Esophagus muscularis mucosa (tissue), 4 donors: ENCODE data around the gene GALNT18. TPM values are rescaled to one million over a fixed set of nuclear protein-coding genes. Genes with fewer than 3 reads are reported as not detected.

Source experiments
- DNase-seq: peaks from one replicate; pipeline ENCODE4 v3.0.0-alpha.2; 2017; ENCODE audit errors: extremely low spot score
- H3K27ac ChIP-seq, 4 donors: fragments of 200-600 bp; sonication (generic); replicated peaks in 1 of 4; 1 replicate in 3 of 4; 2 replicates in 1 of 4; pipeline ENCODE4 v1.5.1; 2016 to 2019; ENCODE audit warnings: mild to moderate bottlenecking in 1 of 4
- H3K27me3 ChIP-seq, 4 donors: fragments of 200-600 bp; sonication (generic); one replicate each; pipeline versions ENCODE4 v1.5.1 to v1.6.0; 2016 to 2019
- H3K36me3 ChIP-seq, 4 donors: fragments of 200-600 bp; sonication (generic); one replicate each; pipeline ENCODE4 v1.5.1; 2016 to 2019
- H3K4me1 ChIP-seq, 4 donors: fragments of 200-600 bp; sonication (generic); one replicate each; pipeline ENCODE4 v1.5.1; 2016 to 2019
- H3K4me3 ChIP-seq, 4 donors: fragments of 200-600 bp; sonication (generic); 1 replicate in 2 of 4; 2 replicates in 2 of 4; pipeline ENCODE4 v1.5.1; 2016 to 2019; ENCODE audit warnings: mild to moderate bottlenecking in 4 of 4, moderate library complexity in 1 of 4
- H3K9me3 ChIP-seq, 4 donors: fragments of 200-600 bp; sonication (generic); 1 replicate in 3 of 4; 2 replicates in 1 of 4; pipeline ENCODE4 v1.5.1; 2016 to 2019
- EP300 ChIP-seq: sonication (generic); formaldehyde crosslinking; IDR thresholded peaks from one replicate; pipeline ENCODE4 v1.6.1; 2017; ENCODE audit warnings: antibody characterized with exemption
- POLR2A ChIP-seq: fragments of 450-650 bp; IDR thresholded peaks from one replicate; pipeline ENCODE4 v1.6.1; 2017; ENCODE audit warnings: antibody characterized with exemption, moderate library complexity, mild to moderate bottlenecking, low read depth
- POLR2AphosphoS5 ChIP-seq, 2 donors: sonication (generic); formaldehyde crosslinking; IDR thresholded peaks; one replicate each; pipeline ENCODE4 v1.6.1; 2017; ENCODE audit warnings: antibody characterized with exemption in 2 of 2
- WGBS: methylation state at CpG from one replicate; pipeline ENCODE4 v1.1.5; 2018; 5-methylcytosine and 5-hydroxymethylcytosine counted together
- intact Hi-C: fragments of 100-400 bp; cut with DNase I; formaldehyde crosslinking; loops from one replicate; pipeline ENCODE4 v1.15.1; 2023
- total RNA-seq, 4 donors: library from RNA; depleted of rRNA; stranded (reverse); fragments of >200 nt; gene quantifications; one replicate each; pipeline versions ENCODE4 v1.1.0 to v1.2.1, GENCODE V29; 2016
- TF ChIP-seq, protein P1 (sequence below), 3 experiments: fragments of 200-600 bp in 2 of 3; fragments of 450-650 bp in 1 of 3; sonication (generic) in 2 of 3; IDR thresholded peaks; one replicate each; pipeline ENCODE4 v1.5.1; 2017 to 2019; ENCODE audit warnings: antibody characterized with exemption in 3 of 3, mild to moderate bottlenecking in 2 of 3, moderate library complexity in 1 of 3

The GALNT18 gene
- total RNA-seq, 4 donors from 2014 or later, result 29.1 to 67.0 (median 49.3) TPM

DNA sequence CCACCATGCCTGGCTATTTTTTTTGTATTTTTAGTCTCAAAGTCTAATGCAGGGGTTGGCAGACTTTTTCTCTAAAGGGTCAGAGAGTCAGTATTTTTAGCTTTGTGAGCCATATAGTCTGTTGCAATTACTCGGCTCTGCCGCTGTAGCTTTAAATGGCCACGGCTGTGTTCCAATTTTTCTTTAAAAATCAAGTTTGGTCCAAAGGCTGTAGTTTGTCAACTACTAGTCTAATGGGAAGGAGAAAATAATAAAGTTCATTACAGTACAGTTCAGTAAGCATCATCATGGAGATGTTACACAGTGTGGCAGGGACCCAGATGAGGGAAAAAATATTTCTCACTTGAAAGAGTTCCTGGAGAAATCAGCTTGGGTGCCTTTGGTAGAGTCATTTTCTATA lies 376.4 kb downstream of the GALNT18 start:
- TF ChIP-seq, protein P1, sequence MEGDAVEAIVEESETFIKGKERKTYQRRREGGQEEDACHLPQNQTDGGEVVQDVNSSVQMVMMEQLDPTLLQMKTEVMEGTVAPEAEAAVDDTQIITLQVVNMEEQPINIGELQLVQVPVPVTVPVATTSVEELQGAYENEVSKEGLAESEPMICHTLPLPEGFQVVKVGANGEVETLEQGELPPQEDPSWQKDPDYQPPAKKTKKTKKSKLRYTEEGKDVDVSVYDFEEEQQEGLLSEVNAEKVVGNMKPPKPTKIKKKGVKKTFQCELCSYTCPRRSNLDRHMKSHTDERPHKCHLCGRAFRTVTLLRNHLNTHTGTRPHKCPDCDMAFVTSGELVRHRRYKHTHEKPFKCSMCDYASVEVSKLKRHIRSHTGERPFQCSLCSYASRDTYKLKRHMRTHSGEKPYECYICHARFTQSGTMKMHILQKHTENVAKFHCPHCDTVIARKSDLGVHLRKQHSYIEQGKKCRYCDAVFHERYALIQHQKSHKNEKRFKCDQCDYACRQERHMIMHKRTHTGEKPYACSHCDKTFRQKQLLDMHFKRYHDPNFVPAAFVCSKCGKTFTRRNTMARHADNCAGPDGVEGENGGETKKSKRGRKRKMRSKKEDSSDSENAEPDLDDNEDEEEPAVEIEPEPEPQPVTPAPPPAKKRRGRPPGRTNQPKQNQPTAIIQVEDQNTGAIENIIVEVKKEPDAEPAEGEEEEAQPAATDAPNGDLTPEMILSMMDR (IDR thresholded peaks at IDR 0.05), result no peak
- TF ChIP-seq POLR2A, result no peak
- Histone ChIP-seq H3K27ac (peak overlapping the region; percentile 82 to 88 (median 85)), H3K27me3 (no peaks in the 10 kb centered on the region), H3K36me3 (no peaks in the 10 kb centered on the region), H3K4me1 (peaks cover 33 to 50% (median 49%) of the 10 kb centered on the region in 4 donors), H3K4me3 (no peak overlapping the region), H3K9me3 (no peaks in the 10 kb centered on the region)
- DNase-seq, result no peak
- intact Hi-C loops, result no loop called here
- 45% methylated on average over 3 of the region's 3 CpGs for WGBS

DNA sequence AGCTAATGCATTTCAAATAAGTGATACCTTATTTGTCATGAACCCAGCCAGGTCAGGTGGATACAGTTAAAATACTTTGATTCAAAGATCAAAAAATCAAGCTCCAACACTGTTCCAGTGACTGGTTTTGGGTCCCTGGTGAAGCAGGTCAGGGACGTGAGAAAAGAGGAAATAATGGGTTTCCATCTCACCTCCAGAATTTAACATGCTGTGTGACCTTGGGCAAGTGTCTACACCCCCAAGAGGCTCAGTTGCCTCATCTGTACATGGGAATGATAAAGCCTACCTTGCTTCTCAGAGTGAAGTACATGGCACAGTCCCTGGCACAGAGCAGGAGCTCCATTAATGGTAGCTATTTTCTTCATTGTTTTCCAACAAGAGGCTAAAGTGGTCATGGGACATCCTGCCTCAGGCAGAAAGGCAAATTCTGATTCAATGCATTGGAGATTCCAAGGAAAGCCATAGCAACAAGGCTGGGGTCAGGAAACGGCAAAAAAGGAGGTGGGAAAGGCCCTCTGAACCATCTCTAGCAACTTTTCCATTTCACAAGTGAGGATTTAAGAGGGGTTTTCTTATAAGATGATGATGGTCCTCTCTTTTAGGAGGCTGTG lies 377.2 kb downstream of the GALNT18 start:
- TF ChIP-seq, protein P1 (IDR thresholded peaks at IDR 0.05), result no peak
- no peak for TF ChIP-seq POLR2AphosphoS5 (IDR thresholded peaks at IDR 0.05)
- TF ChIP-seq POLR2A, result no peak
- TF ChIP-seq EP300, result no peak
- DNase-seq, result no peak
- Histone ChIP-seq H3K4me1 (peaks cover 33 to 59% (median 56%) of the 10 kb centered on the region in 4 donors), H3K36me3 (no peaks in the 10 kb centered on the region), H3K4me3 (no peak overlapping the region), H3K9me3 (no peaks in the 10 kb centered on the region), H3K27me3 (no peaks in the 10 kb centered on the region), H3K27ac (peak overlapping the region; percentile 82 to 88 (median 85))
- intact Hi-C loops, result no loop called here
- WGBS, result 70% methylated on average over 2 of the region's 2 CpGs

DNA sequence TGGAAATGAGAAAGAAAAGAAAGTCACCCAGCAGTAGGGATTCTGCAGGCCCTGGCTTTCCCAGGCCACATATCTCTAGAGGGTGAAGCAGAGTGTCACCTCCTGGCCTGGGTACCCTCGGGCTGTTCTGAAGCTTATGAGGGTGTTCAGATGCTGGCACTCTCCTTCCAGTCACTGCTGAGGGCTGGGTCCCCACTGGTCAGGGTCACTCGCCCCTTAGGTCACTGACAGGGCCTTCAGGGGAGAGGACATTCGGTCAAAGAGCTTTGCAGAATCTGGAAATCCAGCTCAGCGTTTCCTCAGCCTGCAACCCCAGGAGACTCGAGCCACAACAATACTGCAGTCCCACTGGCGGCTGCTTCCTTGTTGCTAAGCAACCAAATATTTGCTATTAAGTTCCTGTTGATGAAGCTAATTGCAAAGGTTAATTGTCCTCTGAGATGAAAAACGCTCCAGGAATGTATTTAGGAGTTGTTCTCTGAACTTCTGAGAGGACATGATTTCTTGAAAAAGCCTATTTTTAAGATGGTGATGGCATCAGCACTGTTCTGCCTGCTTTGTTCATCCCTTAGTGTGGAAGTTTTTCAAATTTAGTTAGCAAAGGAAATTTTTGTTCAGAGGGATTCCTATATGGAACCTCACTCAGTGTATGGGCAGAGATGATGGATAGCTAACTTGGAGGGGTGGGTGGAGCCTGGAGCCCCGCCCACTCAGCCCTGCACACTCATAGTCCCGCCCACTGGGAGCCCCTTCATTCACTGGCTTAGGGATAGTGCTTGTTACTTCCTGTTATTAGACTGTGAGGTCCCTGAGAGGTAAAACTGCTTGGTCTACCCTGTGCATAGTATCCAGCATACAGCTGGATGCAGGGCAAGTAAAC lies 378.0 kb downstream of the GALNT18 start:
- TF ChIP-seq, protein P1 (IDR thresholded peaks at IDR 0.05), result no peak
- peak in 1 of 2 donors; percentile 8 for TF ChIP-seq POLR2AphosphoS5 (IDR thresholded peaks at IDR 0.05)
- Histone ChIP-seq H3K27me3 (no peaks in the 10 kb centered on the region), H3K4me1 (peaks cover 33 to 67% (median 58%) of the 10 kb centered on the region in 4 donors), H3K36me3 (no peaks in the 10 kb centered on the region), H3K4me3 (no peak overlapping the region), H3K9me3 (no peaks in the 10 kb centered on the region), H3K27ac (peak overlapping the region; percentile 82 to 88 (median 85))
- intact Hi-C loops, result no loop called here
- WGBS, result 20% methylated on average over 6 of the region's 9 CpGs
- no peak for DNase-seq

DNA sequence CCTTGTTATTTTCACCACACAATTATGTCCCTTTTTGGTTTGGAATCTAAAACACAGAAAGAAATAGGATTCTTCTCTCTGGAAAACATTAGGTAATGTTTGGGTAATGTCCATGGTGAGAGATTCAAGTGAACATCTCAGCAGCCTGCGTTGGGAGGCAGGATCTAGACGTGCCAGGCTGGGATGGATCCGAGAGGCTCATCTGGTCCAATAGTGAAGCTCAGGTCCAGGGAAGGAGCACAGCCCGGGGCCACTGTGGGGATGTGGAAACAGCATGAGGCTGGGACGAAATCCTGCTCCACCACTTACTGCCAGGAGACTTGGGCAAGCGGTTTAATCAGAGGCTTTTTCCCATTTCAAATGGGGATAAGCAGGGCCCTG lies 378.6 kb downstream of the GALNT18 start:
- no peak overlapping the region for H3K4me3 ChIP-seq
- 37% methylated on average over 6 of the region's 6 CpGs for WGBS
- DNase-seq, result peak; percentile 93
- H3K36me3 ChIP-seq, result no peaks in the 10 kb centered on the region
- H3K4me1 ChIP-seq, result peaks cover 33 to 68% (median 58%) of the 10 kb centered on the region in 4 donors
- H3K9me3 ChIP-seq, result no peaks in the 10 kb centered on the region
- TF ChIP-seq POLR2AphosphoS5 (IDR thresholded peaks at IDR 0.05), result no peak
- TF ChIP-seq POLR2A, result no peak
- TF ChIP-seq EP300, result no peak
- TF ChIP-seq, protein P1 (IDR thresholded peaks at IDR 0.05), result no peak
- H3K27ac ChIP-seq, result peak overlapping the region; percentile 82 to 88 (median 85)
- intact Hi-C loops, result no loop called here
- H3K27me3 ChIP-seq, result no peaks in the 10 kb centered on the region
